Esophagus muscularis mucosa (tissue), 3 donors: ENCODE results near the gene ADH7.

Source experiments
- CTCF ChIP-seq, 3 experiments: fragments of 200-600 bp in 2 of 3; fragments of 450-650 bp in 1 of 3; sonication (generic) in 2 of 3; IDR thresholded peaks; one replicate each; pipeline ENCODE4 v1.5.1; 2017 to 2019; ENCODE audit warnings: antibody characterized with exemption in 3 of 3, mild to moderate bottlenecking in 2 of 3, moderate library complexity in 1 of 3
- POLR2A ChIP-seq: fragments of 450-650 bp; IDR thresholded peaks from one replicate; pipeline ENCODE4 v1.6.1; 2017; ENCODE audit warnings: antibody characterized with exemption, moderate library complexity, mild to moderate bottlenecking, low read depth
- POLR2AphosphoS5 ChIP-seq, 2 donors: sonication (generic); formaldehyde crosslinking; IDR thresholded peaks; one replicate each; pipeline ENCODE4 v1.6.1; 2017; ENCODE audit warnings: antibody characterized with exemption in 2 of 2

- TF ChIP-seq CTCF (IDR thresholded peaks at IDR 0.05) (no peak), POLR2AphosphoS5 (IDR thresholded peaks at IDR 0.05) (no peak), POLR2A (no peak)
Measured at GRCh38 chr4:99417125-99417524, 18.0 kb downstream of the ADH7 start.
